SK-N-SH (cell line): Measurements from ENCODE around the gene STKLD1. TPM values are rescaled to one million over a fixed set of nuclear protein-coding genes. Genes with fewer than 3 reads are reported as not detected.
A peak's percentile ranks its signal among the peaks of the same experiment; 100 is the strongest.

Source experiments
- CTCF ChIA-PET: fragments of 300-600, 350-600 bp; formaldehyde crosslinking; extraction: SDS; loops from one replicate; lab custom pipeline; 2021; lab: Yijun Ruan, JAX
- POLR2A ChIA-PET: fragments of 350-600 bp; sonication (Branson Sonifier 250); formaldehyde crosslinking; extraction: SDS; loops from one replicate; lab custom pipeline; 2020; ENCODE audit warnings: antibody characterized with exemption, inconsistent platforms; lab: Yijun Ruan, JAX
- DNase-seq: peaks from one replicate; pipeline ENCODE4 v3.0.0; 2012
- H2AFZ ChIP-seq: fragments of 200-600 bp; sonication (generic); 2 replicates; pipeline ENCODE4 v1.8.1; 2016; ENCODE audit warnings: antibody characterized with exemption, mild to moderate bottlenecking, low read depth
- H3F3A ChIP-seq: fragments of 200-600 bp; sonication (generic); replicated peaks from 2 replicates; pipeline ENCODE3; 2016; ENCODE audit warnings: antibody characterized with exemption, mild to moderate bottlenecking; ENCODE audit not compliant: insufficient read depth
- H3K27ac ChIP-seq, 2 experiments: fragments of 200-500 bp in 1 of 2; fragments of 200-600 bp in 1 of 2; sonication (Bioruptor generic) in 1 of 2; sonication (generic), shearing (Covaris generic) in 1 of 2; 2 replicates each; pipeline versions ENCODE4 v1.5.1 to v1.6.1; 2014 to 2016; ENCODE audit warnings: low read depth in 2 of 2, inconsistent platforms in 1 of 2, low read length in 1 of 2, mild to moderate bottlenecking in 1 of 2, mixed read lengths in 1 of 2
- H3K27me3 ChIP-seq: fragments of 200-600 bp; sonication (generic), shearing (Covaris generic); 2 replicates; pipeline ENCODE4 v1.6.1; 2016; ENCODE audit warnings: mixed run types; ENCODE audit not compliant: insufficient read depth
- H3K36me3 ChIP-seq, 2 experiments: fragments of 200-500 bp in 1 of 2; fragments of 200-600 bp in 1 of 2; sonication (Bioruptor generic) in 1 of 2; sonication (generic) in 1 of 2; replicated peaks in 1 of 2; 2 replicates each; pipeline versions ENCODE3 to v1.5.1; 2014 to 2016; ENCODE audit warnings: low read length in 1 of 2, mild to moderate bottlenecking in 1 of 2; ENCODE audit not compliant: insufficient read depth in 2 of 2, control insufficient read depth in 1 of 2
- H3K4me1 ChIP-seq, 2 experiments: fragments of 200-500 bp in 1 of 2; fragments of 200-600 bp in 1 of 2; sonication (Bioruptor generic) in 1 of 2; sonication (generic), shearing (Covaris generic) in 1 of 2; 2 replicates each; pipeline versions ENCODE4 v1.5.1 to v1.6.1; 2014 to 2016; ENCODE audit warnings: low read depth in 1 of 2, low read length in 1 of 2, mixed run types in 1 of 2; ENCODE audit not compliant: insufficient read depth in 2 of 2, control insufficient read depth in 1 of 2
- H3K4me2 ChIP-seq: fragments of 200-600 bp; sonication (generic), shearing (Covaris generic); 2 replicates; pipeline ENCODE4 v1.6.1; 2017; ENCODE audit warnings: mixed run types
- H3K4me3 ChIP-seq, 2 experiments: fragments of 200-500 bp in 1 of 2; fragments of 200-600 bp in 1 of 2; sonication (Bioruptor generic) in 1 of 2; sonication (generic), shearing (Covaris generic) in 1 of 2; 2 replicates each; pipeline versions ENCODE4 v1.5.1 to v1.8.1; 2014 to 2016; ENCODE audit warnings: low read depth in 2 of 2, inconsistent platforms in 1 of 2, low read length in 1 of 2, mild to moderate bottlenecking in 1 of 2, mixed read lengths in 1 of 2, moderate library complexity in 1 of 2
- H3K79me2 ChIP-seq: fragments of 200-600 bp; sonication (generic); 2 replicates; pipeline ENCODE4 v1.8.1; 2017; ENCODE audit warnings: mild to moderate bottlenecking; ENCODE audit not compliant: insufficient read depth
- H3K9ac ChIP-seq: fragments of 200-600 bp; sonication (generic); 2 replicates; pipeline ENCODE4 v1.6.1; 2017; ENCODE audit warnings: mixed run types
- H3K9me2 ChIP-seq: fragments of 200-600 bp; sonication (generic); 2 replicates; pipeline ENCODE4 v1.6.1; 2017; ENCODE audit warnings: mixed run types
- H3K9me3 ChIP-seq: fragments of 200-600 bp; sonication (generic); 2 replicates; pipeline ENCODE4 v1.6.1; 2017; ENCODE audit warnings: mixed run types, mild to moderate bottlenecking, moderate library complexity
- H4K20me1 ChIP-seq: fragments of 200-600 bp; sonication (generic); 2 replicates; pipeline ENCODE4 v1.6.1; 2017; ENCODE audit warnings: mild to moderate bottlenecking, mixed run types; ENCODE audit not compliant: insufficient read depth
- CHD2 ChIP-seq: fragments of 150-350 bp; IDR thresholded peaks from 2 replicates; pipeline ENCODE4 v1.6.1; 2018; ENCODE audit warnings: low read length; ENCODE audit not compliant: partially characterized antibody
- ELF1 ChIP-seq: IDR thresholded peaks from 2 replicates; pipeline ENCODE4 v1.4.0; 2012
- FOSL2 ChIP-seq: IDR thresholded peaks from 2 replicates; pipeline ENCODE4 v1.4.0; 2012; ENCODE audit warnings: low read depth, mild to moderate bottlenecking, moderate library complexity, borderline replicate concordance
- IRF3 ChIP-seq: fragments of 150-350 bp; IDR thresholded peaks from 2 replicates; pipeline ENCODE4 v1.6.1; 2016; ENCODE audit warnings: mild to moderate bottlenecking, low read depth, low read length
- JUND ChIP-seq: IDR thresholded peaks from 2 replicates; pipeline ENCODE4 v1.4.0; 2012
- MAX ChIP-seq: IDR thresholded peaks from 2 replicates; pipeline ENCODE4 v1.4.0; 2012; ENCODE audit warnings: low read depth
- MEF2A ChIP-seq: IDR thresholded peaks from 2 replicates; pipeline ENCODE4 v1.4.0; 2012; ENCODE audit warnings: low read depth, borderline replicate concordance
- NFIC ChIP-seq: IDR thresholded peaks from 2 replicates; pipeline ENCODE4 v1.4.0; 2012; ENCODE audit warnings: borderline replicate concordance
- NRF1 ChIP-seq: IDR thresholded peaks from 2 replicates; pipeline ENCODE4 v1.6.1; 2012; ENCODE audit warnings: low read depth, mild to moderate bottlenecking, low read length
- RAD21 ChIP-seq: IDR thresholded peaks from 2 replicates; pipeline ENCODE4 v1.6.1; 2012; ENCODE audit warnings: mild to moderate bottlenecking, low read length
- REST ChIP-seq: IDR thresholded peaks from 2 replicates; pipeline ENCODE4 v1.6.1; 2012; ENCODE audit warnings: mild to moderate bottlenecking, low read depth, low read length, moderate library complexity
- RXRA ChIP-seq: IDR thresholded peaks from 2 replicates; pipeline ENCODE4 v1.4.0; 2012; ENCODE audit warnings: low read depth, mild to moderate bottlenecking, borderline replicate concordance
- SIN3A ChIP-seq: IDR thresholded peaks from 2 replicates; pipeline ENCODE4 v1.6.1; 2012; ENCODE audit warnings: low read depth, mild to moderate bottlenecking, low read length, moderate library complexity, borderline replicate concordance
- SMC3 ChIP-seq: IDR thresholded peaks from 2 replicates; pipeline ENCODE4 v1.6.1; 2012; ENCODE audit warnings: low read depth, low read length, improper control_type of control experiment
- WGBS: methylation state at CpG from one replicate; pipeline ENCODE4 v1.1.6; 2017; ENCODE audit warnings: low lambda C conversion rate; 5-methylcytosine and 5-hydroxymethylcytosine counted together
- polyA plus RNA-seq, 3 experiments: library from polyadenylated mRNA; depleted of rRNA; stranded (reverse); fragments of >200 nt; gene quantifications; 2 replicates each; pipeline ENCODE4 v1.2.3, GENCODE V29; 2012
- TF ChIP-seq, protein P1 (sequence below): IDR thresholded peaks from 2 replicates; pipeline ENCODE4 v1.4.0; 2012; ENCODE audit warnings: low read depth, borderline replicate concordance

STKLD1 gene
- polyA plus RNA-seq, 1 of the 3 experiments (the other 2 are of a cell fraction): 2.3 TPM

- no peak for DNase-seq
- H4K20me1 ChIP-seq: peaks cover 36% of the 10 kb centered on the region
Observed at GRCh38 chr9:133351526-133351907, 24.6 kb upstream of the STKLD1 start.

GRCh38 chr9:133351908-133352634 is 24.1 kb upstream of the STKLD1 start:
- peaks cover 12 to 30% of the 10 kb centered on the region in 2 experiments; a peak in 2 of 4 replicates for H3K4me1 ChIP-seq
- no peak overlapping the region; a peak in 1 of 4 replicates for H3K27ac ChIP-seq
- peaks cover 36 to 57% of the 10 kb centered on the region in 2 experiments for H3K36me3 ChIP-seq
- peak; percentile 71 for DNase-seq
- H3K27me3 ChIP-seq: no peaks in the 10 kb centered on the region
- H3K9me2 ChIP-seq: no peaks in the 10 kb centered on the region
- 89% methylated on average over 12 of the region's 14 CpGs for WGBS
- peaks cover 45% of the 10 kb centered on the region for H3F3A ChIP-seq
- H3K4me3 ChIP-seq: no peak overlapping the region
- no peak overlapping the region for H3K4me2 ChIP-seq
- H4K20me1 ChIP-seq: peaks cover 35% of the 10 kb centered on the region
- ChIA-PET CTCF (interaction anchor here (1.3 to 3.1 kb wide), 5 partner anchors 10 to 166 kb away, joined by 3 to 13 read pairs (median 5); no protein-coding TSS in a partner anchor), POLR2A (interaction anchor here (1.0 kb wide), 1 partner anchor 10 kb away, joined by 3 read pairs; no protein-coding TSS in a partner anchor)
- no peaks in the 10 kb centered on the region for H3K9me3 ChIP-seq
- H2AFZ ChIP-seq: no peak overlapping the region
- no peak overlapping the region for H3K9ac ChIP-seq
- peaks cover 63% of the 10 kb centered on the region for H3K79me2 ChIP-seq
- TF ChIP-seq RAD21: peak; percentile 11; the same call in 1 of the 2 replicates
- no peak for TF ChIP-seq REST
- 0 out of 2 replicates have a peak, but pooled peaks have one; percentile 41 for TF ChIP-seq SIN3A
- TF ChIP-seq MAX: no peak
- TF ChIP-seq IRF3: no peak
- no peak for TF ChIP-seq MEF2A
- TF ChIP-seq, protein P1, sequence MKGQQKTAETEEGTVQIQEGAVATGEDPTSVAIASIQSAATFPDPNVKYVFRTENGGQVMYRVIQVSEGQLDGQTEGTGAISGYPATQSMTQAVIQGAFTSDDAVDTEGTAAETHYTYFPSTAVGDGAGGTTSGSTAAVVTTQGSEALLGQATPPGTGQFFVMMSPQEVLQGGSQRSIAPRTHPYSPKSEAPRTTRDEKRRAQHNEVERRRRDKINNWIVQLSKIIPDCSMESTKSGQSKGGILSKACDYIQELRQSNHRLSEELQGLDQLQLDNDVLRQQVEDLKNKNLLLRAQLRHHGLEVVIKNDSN: no peak
- no peak for TF ChIP-seq FOSL2
- peak; percentile 25 for TF ChIP-seq CHD2
- no peak for TF ChIP-seq SMC3
- no peak for TF ChIP-seq NRF1
- TF ChIP-seq ELF1: no peak

More at GRCh38 chr9:133351526-133351907, 24.6 kb upstream of the STKLD1 start:
- peaks cover 45% of the 10 kb centered on the region for H3F3A ChIP-seq
- 93% methylated on average over 3 of the region's 3 CpGs for WGBS
- no peak overlapping the region for H3K9ac ChIP-seq
- no peak overlapping the region for H3K4me3 ChIP-seq
- no peak overlapping the region for H2AFZ ChIP-seq
- no peaks in the 10 kb centered on the region for H3K9me3 ChIP-seq
- H3K36me3 ChIP-seq: peaks cover 36 to 57% of the 10 kb centered on the region in 2 experiments
- H3K4me2 ChIP-seq: no peak overlapping the region
- TF ChIP-seq NFIC (no peak), IRF3 (no peak), RXRA (no peak), JUND (peak; percentile 4; the same call in 1 of the 2 replicates)
- ChIA-PET POLR2A (interaction anchor here (1.0 to 1.4 kb wide), 2 partner anchors 11 to 21 kb away, joined by 3 read pairs; no protein-coding TSS in a partner anchor), CTCF (interaction anchor here (0.7 to 3.1 kb wide), 7 partner anchors 9 to 166 kb away, joined by 3 to 13 read pairs (median 4); no protein-coding TSS in a partner anchor)
- no peaks in the 10 kb centered on the region for H3K9me2 ChIP-seq
- H3K27ac ChIP-seq: no peak overlapping the region
- H3K27me3 ChIP-seq: no peaks in the 10 kb centered on the region
- peaks cover 63% of the 10 kb centered on the region for H3K79me2 ChIP-seq
- H3K4me1 ChIP-seq: peaks cover 12 to 32% of the 10 kb centered on the region in 2 experiments; a peak in 2 of 4 replicates
